Measurements from ENCODE around the gene XRCC4. TPM values are rescaled to one million over a fixed set of nuclear protein-coding genes. Genes with fewer than 3 reads are reported as not detected.

Gene XRCC4
- total RNA-seq, 4 donors from 2014 or later, result 4.2 to 6.0 (median 5.4) TPM

GRCh38 chr5:83090169-83090568 lies 12.8 kb downstream of the XRCC4 start:
- Histone ChIP-seq H3K9me3 (peaks cover 4% of the 10 kb centered on the region), H3K27me3 (no peaks in the 10 kb centered on the region), H3K4me1 (no peaks in the 10 kb centered on the region), H3K4me3 (no peak overlapping the region), H3K36me3 (no peaks in the 10 kb centered on the region), H3K27ac (no peak overlapping the region)
- 92% methylated on average over 3 of the region's 3 CpGs for WGBS
- DNase-seq (ENCODE audit: low spot score in 2 of 2), result no peak
- no peak for TF ChIP-seq POLR2AphosphoS5 (IDR thresholded peaks at IDR 0.05)
- TF ChIP-seq POLR2A (IDR thresholded peaks at IDR 0.05), result no peak
- no peak for TF ChIP-seq CTCF (IDR thresholded peaks at IDR 0.05)
- TF ChIP-seq EP300 (IDR thresholded peaks at IDR 0.05), result no peak

- 91% methylated on average over 2 of the region's 2 CpGs for WGBS
- no peak overlapping the region for H3K4me3 ChIP-seq
- peaks cover 4% of the 10 kb centered on the region for H3K9me3 ChIP-seq
- no peaks in the 10 kb centered on the region for H3K27me3 ChIP-seq
- no peak overlapping the region for H3K27ac ChIP-seq
- TF ChIP-seq CTCF (IDR thresholded peaks at IDR 0.05) (no peak), POLR2A (IDR thresholded peaks at IDR 0.05) (no peak), POLR2AphosphoS5 (IDR thresholded peaks at IDR 0.05) (no peak), EP300 (IDR thresholded peaks at IDR 0.05) (no peak)
- H3K36me3 ChIP-seq, result no peaks in the 10 kb centered on the region
- H3K4me1 ChIP-seq, result no peaks in the 10 kb centered on the region
- DNase-seq (ENCODE audit: low spot score in 2 of 2), result no peak
Observed at GRCh38 chr5:83092619-83093018, 15.3 kb downstream of the XRCC4 start.

GRCh38 chr5:83093692-83094091 lies 16.3 kb downstream of the XRCC4 start:
- Histone ChIP-seq H3K27me3 (no peaks in the 10 kb centered on the region), H3K9me3 (peaks cover 4% of the 10 kb centered on the region), H3K4me3 (no peak overlapping the region), H3K27ac (no peak overlapping the region), H3K4me1 (no peaks in the 10 kb centered on the region), H3K36me3 (no peaks in the 10 kb centered on the region)
- WGBS, result 98% methylated on average over 4 of the region's 4 CpGs
- TF ChIP-seq EP300 (IDR thresholded peaks at IDR 0.05) (no peak), POLR2A (IDR thresholded peaks at IDR 0.05) (no peak), POLR2AphosphoS5 (IDR thresholded peaks at IDR 0.05) (no peak), CTCF (IDR thresholded peaks at IDR 0.05) (no peak)
- DNase-seq (ENCODE audit: low spot score in 2 of 2), result no peak

GRCh38 chr5:83095163-83095956 lies 18.0 kb downstream of the XRCC4 start:
- DNase-seq (ENCODE audit: low spot score in 2 of 2), result no peak
- Histone ChIP-seq H3K4me3 (no peak overlapping the region), H3K4me1 (no peaks in the 10 kb centered on the region), H3K36me3 (no peaks in the 10 kb centered on the region), H3K27ac (no peak overlapping the region), H3K9me3 (peaks cover 4% of the 10 kb centered on the region), H3K27me3 (no peaks in the 10 kb centered on the region)
- TF ChIP-seq CTCF (IDR thresholded peaks at IDR 0.05) (no peak), POLR2A (IDR thresholded peaks at IDR 0.05) (no peak), EP300 (IDR thresholded peaks at IDR 0.05) (no peak), POLR2AphosphoS5 (IDR thresholded peaks at IDR 0.05) (no peak)
- 100% methylated on average over 3 of the region's 3 CpGs for WGBS

- WGBS, result 90% methylated on average over 4 of the region's 6 CpGs
- no peak overlapping the region for H3K27ac ChIP-seq
- no peak for TF ChIP-seq POLR2AphosphoS5 (IDR thresholded peaks at IDR 0.05)
Observed at GRCh38 chr5:83095957-83096539, 18.7 kb downstream of the XRCC4 start.

More at GRCh38 chr5:83095957-83096539, 18.7 kb downstream of the XRCC4 start:
- H3K9me3 ChIP-seq, result peaks cover 4% of the 10 kb centered on the region
- H3K4me3 ChIP-seq, result no peak overlapping the region
- H3K4me1 ChIP-seq, result no peaks in the 10 kb centered on the region
- DNase-seq (ENCODE audit: low spot score in 2 of 2), result no peak
- H3K36me3 ChIP-seq, result no peaks in the 10 kb centered on the region
- H3K27me3 ChIP-seq, result no peaks in the 10 kb centered on the region

Data from suprapubic skin (tissue), 4 donors.